K562 (cell line): Measurements from ENCODE around the gene PHKG1.
"Not testable (repeated sequence)": the region's sequence is repeated elsewhere in the genome, so short reads cannot be mapped to it uniquely, and the experiment has no call there.

ENCODE experiments used
- BCOR ChIP-seq: fragments of 450-650 bp; IDR thresholded peaks from 2 replicates; pipeline ENCODE4 v1.6.1; 2016
- CREB1 ChIP-seq, 2 experiments: sonication (generic) in 1 of 2; formaldehyde crosslinking in 1 of 2; IDR thresholded peaks; 2 replicates each; pipeline versions ENCODE4 v1.6.1 to v1.8.0; 2012 to 2022; ENCODE audit warnings: inconsistent platforms in 1 of 2, mild to moderate bottlenecking in 1 of 2, missing genetic modification reagents in 1 of 2, moderate library complexity in 1 of 2
- ESRRA ChIP-seq: fragments of 450-650 bp; IDR thresholded peaks from 2 replicates; pipeline ENCODE4 v1.6.1; 2014; ENCODE audit warnings: low read depth, mild to moderate bottlenecking, moderate library complexity, borderline replicate concordance
- ETS2 ChIP-seq: IDR thresholded peaks from 2 replicates; pipeline ENCODE4 v1.6.1; 2016; ENCODE audit warnings: borderline replicate concordance, missing genetic modification characterization, mild to moderate bottlenecking, moderate library complexity, missing compliant biosample characterization; ENCODE audit not compliant: poor library complexity, severe bottlenecking
- HDGF ChIP-seq: fragments of 450-650 bp; IDR thresholded peaks from 2 replicates; pipeline ENCODE4 v1.6.1; 2016
- KLF10 ChIP-seq: fragments of 250-450 bp; sonication (Bioruptor Pico); IDR thresholded peaks from 2 replicates; pipeline ENCODE4 v1.6.1; 2021; ENCODE audit warnings: matching md5 sums
- L3MBTL2 ChIP-seq: fragments of 450-650 bp; IDR thresholded peaks from 2 replicates; pipeline ENCODE4 v1.6.1; 2016; ENCODE audit warnings: mild to moderate bottlenecking, moderate library complexity
- MTF1 ChIP-seq: fragments of 250-450 bp; sonication (Bioruptor Pico); IDR thresholded peaks from 2 replicates; pipeline ENCODE4 v1.9.0; 2021; ENCODE audit warnings: moderate library complexity, mild to moderate bottlenecking, inconsistent platforms, borderline replicate concordance
- SMAD4 ChIP-seq: fragments of 250-450 bp; sonication (Bioruptor Pico); conservative IDR thresholded peaks from 2 replicates; pipeline ENCODE4 v1.8.0; 2021; ENCODE audit warnings: inconsistent platforms, mild to moderate bottlenecking, moderate library complexity
- SMC3 ChIP-seq: conservative IDR thresholded peaks from 2 replicates; pipeline ENCODE4 v1.6.1; 2011; ENCODE audit warnings: low read depth, low read length, improper control_type of control experiment; ENCODE audit not compliant: insufficient read depth
- THAP7 ChIP-seq: fragments of 250-450 bp; sonication (Bioruptor Pico); IDR thresholded peaks from 2 replicates; pipeline ENCODE4 v1.5.0; 2021

GRCh38 chr7:56032578-56032977 lies 60.2 kb downstream of the PHKG1 start:
- TF ChIP-seq ETS2; ESRRA; BCOR; SMAD4 (CRISPR knock-in tag); L3MBTL2; HDGF; MTF1; CREB1 (IDR thresholded peaks at IDR 0.05); CREB1 (CRISPR knock-in tag; IDR thresholded peaks at IDR 0.05); SMC3; THAP7; KLF10 (CRISPR knock-in tag): not testable (repeated sequence)
